Measurements from ENCODE around the gene PKNOX2.

Gene PKNOX2

DNA sequence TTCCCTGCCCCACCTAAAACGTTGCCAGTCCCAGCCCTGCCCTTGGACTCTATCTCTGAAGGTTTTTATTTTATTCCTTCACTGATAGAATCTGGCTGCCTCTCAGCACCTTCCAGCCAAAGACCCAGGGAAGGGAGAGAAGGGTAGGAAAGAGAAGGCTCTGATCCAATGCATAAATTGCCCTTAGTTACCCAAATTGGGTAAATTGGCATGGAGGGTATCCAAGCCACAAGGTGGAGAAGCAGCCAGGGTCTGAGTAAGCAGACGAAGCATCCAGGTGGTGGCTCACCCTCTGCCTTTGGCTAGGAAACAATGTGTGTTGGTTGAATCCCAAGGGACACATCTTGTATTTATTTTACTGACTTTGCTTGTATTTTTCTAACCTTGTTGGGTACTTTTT lies 242.5 kb downstream of the PKNOX2 start:
- no peak for DNase-seq (ENCODE audit: low read depth in 2 of 2)

DNA sequence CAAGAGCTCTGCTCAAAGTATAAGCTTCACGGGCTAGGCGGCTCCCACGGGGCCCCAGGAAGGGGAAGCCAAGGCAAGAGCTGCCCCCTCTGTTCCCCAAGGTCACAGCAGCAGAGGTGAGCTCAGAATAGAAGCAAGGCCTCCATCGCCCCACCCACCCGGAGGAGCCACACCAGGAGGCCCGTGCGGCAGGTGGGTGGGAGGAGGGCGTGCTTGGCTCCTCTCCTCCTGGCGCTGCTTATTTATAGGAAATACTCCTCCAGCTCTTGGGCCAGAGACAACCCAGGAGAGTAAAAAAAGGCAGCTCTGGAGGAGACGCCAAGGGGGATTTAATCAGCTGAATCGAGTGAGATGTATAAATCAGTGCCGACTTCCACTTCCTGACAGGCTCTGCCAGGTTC lies 243.8 kb downstream of the PKNOX2 start:
- DNase-seq (ENCODE audit: low read depth in 2 of 2), result no peak

DNA sequence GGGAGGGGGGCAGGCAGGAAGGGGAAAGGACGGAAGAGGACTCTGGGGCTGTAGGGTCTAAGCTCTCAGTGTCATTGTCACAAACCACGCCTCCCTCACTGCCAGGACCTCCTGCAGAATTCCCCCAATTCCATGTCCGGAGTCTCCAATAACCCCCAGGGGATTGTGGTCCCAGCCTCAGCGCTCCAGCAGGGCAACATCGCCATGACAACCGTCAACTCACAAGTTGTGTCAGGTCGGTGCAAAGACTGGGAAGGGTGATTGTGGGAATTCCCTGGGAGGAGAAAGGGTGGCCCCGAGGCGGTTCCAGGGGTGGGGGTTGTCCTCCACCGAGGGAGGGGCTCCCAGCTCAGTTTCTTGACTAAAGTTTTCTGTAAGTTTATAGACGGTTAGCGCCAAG lies 245.5 kb downstream of the PKNOX2 start:
- no peak for DNase-seq (ENCODE audit: low read depth in 2 of 2)

DNA sequence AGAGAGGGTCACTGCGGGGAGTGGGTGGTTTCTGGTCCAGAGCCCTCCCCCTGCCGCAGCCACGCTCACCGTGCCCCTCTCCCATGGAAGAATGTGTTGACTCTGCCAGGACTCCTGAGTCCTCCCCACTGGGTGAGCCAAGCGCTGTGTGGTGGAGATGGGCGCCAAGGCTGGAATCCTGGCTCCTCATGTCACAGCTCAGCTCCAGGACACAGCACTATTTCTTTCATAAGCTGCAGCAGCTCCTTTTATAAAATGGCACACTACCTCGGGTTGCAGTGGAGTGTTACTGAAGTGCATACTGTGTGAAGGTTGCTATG lies 247.6 kb downstream of the PKNOX2 start:
- DNase-seq (ENCODE audit: low read depth in 2 of 2), result no peak

DNA sequence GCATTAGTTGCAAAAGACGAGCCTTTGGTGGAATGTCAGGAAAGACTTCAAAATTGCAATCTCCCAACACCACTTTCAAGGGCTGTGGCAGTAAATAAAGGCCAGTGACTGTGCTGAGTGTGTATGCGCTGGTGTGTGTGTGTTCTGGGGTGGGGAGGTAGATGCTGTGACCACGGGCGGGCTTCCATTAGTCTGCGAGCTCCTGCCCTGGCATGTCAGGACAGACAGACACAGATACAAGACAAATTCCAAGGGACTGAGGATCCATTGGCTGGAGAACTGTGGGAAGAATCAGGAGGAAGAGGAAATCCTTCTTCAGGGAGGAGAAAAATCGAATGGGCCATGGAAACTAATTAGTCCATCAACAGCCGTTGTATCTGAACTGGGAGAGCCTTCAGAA lies 248.0 kb downstream of the PKNOX2 start:
- DNase-seq (ENCODE audit: low read depth in 2 of 2), result no peak

DNA sequence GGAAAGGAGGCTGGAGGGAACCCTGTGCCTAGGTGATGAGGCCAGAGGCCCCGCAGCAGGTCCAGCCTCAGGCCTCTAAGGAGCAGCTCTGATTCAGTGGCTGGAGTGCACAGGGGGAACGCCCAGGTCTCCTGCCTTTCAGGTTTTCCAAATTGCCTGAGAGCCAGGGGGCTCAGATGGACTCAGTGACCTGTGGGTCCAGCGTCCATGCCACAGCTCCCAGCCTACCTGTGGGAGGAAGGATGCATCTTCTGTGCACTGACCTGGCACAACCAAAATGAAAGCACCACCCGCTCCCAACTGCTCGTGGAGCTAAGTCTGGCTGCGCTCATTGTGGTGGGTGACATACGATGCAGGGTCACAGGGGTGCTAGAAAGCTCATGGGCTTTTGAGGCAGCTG lies 248.7 kb downstream of the PKNOX2 start:
- no peak for DNase-seq (ENCODE audit: low read depth in 2 of 2)

DNA sequence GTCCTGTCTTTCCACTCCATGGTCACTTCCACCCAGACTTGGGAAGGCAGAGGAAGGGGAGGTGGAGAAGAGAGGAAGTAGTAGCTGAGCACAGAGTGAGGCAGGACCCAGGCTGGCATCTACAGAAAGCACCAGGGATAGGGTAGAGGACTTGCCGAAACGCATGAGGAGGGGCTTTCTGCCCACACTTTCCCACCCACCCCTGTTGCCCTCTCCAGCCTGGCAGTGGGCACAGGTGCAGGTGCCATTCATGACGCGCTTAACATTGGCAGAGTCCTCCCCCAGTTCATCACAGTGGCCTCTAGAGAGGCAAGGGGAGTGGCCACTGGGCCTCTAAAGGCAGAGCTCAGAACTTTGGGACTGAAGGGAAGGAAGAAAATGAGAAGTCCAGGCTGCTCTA lies 249.6 kb downstream of the PKNOX2 start:
- DNase-seq (ENCODE audit: low read depth in 2 of 2), result no peak

DNA sequence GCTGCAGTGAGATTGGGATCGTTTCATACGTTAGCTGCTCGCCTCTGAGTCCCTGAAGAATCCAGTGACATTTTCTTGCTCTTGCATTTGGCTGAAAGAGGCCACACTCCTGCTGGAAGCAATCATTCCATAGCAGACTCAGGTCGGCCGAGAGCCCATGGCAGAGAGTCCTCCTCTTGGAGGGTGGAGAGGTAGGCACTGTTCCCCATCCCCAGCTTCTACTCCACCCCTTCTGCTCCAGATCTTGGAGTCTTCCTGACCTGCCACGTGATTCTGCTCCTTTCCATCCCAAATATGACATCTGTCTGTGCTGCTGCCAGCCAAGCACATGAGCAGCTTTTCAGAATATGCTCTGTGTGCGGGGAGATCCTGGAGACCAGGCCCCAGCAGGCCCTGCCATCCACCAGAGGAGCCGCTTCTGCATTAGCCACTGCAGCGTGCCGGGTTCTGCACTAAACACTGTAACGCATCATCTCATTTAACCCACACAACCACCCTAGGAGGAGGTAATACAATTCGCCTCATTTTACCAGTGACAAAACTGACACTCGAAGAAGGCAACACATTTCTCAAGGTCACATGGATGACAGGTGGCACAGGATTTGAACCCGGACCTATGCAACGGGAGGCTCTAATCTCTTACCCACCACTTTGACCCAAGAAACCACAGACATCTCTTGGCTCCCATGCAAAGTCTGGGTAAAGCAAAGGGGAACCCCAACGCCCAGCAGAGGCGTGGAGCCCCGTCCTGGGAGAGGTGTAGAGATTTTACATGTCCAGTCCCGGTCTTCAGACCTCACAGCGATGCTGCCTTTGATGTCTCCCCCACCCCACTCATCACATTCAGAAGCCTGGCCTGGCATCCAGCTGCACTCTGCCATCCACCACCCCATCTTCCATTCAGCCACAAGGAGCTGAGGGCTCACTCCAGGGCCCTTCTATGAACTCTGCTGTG lies 252.7 kb downstream of the PKNOX2 start:
- no peak for DNase-seq (ENCODE audit: low read depth in 2 of 2)

DNA sequence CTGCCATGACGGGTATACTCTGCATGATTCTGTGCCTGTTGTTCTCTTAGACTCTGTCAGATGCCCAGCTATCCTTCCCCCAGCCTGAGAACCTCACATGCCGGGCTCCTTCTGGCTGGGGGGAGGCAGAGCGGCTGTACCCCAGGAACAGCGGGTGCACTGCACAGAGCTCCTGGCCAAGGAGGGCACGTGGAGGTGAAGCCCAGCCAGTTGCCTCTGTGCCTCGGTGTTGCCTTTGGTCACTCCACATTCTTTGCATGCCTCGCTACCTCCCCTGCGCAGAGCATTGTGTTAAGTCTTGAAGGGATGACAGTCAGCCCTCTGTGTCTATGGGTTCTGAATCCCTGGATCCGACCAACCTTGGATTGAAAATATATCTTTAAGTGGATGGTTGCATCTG lies 253.8 kb downstream of the PKNOX2 start:
- no peak for DNase-seq (ENCODE audit: low read depth in 2 of 2)

DNA sequence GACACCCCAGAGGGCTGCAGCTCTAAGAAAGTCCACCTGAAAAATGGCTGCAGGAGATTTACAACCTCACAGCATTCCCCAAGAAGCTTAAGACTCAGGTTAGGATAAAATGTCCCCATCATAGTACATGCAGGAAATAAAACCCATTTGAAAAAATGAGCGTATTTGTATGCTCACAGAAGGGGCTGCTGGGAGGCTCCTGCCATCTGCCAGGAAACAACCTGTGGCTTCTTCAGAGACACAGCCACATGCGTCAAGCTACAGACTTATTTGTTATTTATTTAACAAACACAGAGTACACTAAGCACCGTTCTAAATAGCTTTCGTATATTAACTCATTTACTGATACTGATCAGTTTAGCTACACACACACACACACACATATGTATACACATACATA lies 258.1 kb downstream of the PKNOX2 start:
- DNase-seq (ENCODE audit: low read depth in 2 of 2), result no peak

DNA sequence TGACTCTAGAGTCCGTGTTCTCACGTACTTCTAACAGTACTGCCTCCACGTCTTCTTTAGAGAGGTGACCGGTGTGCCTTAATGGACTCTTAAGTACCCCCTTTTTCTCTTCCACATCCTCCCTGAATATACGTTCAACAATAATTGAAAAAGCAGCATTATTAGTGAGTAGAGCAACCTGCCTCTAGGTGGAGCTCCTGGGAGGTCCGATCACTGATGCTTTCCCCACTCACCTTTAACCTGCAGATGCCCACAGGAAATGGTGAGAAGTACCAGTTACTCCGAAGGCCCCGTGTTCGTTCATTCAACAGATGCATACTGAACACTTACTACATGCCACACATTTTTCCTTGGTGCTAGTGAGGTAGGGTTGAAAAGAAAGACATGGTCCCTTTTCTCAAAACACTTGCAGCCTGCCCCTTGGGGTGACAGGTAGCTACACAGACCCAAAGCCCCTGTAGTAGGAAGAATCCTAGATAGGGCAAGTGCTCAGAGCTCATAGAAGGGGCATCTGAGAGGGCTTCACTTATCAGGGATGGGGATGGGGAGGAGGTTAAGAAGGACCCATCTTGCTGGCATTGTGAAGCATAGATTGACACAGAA lies 258.8 kb downstream of the PKNOX2 start:
- DNase-seq (ENCODE audit: low read depth in 2 of 2), result no peak

DNA sequence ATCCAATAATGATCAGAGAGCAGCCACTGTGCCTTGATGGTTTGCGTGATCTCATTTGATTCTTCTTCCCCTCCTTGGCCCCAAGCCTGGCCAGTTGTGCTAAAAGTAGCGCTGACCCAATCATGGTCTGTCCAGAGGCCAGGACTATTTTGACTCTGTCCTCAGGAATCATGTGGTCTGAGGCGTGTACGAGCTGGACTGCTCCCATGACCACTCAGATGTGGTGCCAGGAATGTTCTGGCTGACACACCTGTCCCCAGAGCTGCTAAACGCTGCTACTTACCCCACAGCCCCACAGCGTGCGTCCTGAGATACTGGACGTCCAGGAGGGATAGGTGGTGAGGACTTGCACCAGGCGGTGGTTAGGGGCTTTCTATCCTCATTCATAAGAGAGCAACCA lies 261.1 kb downstream of the PKNOX2 start:
- no peak for DNase-seq (ENCODE audit: low read depth in 2 of 2)

DNA sequence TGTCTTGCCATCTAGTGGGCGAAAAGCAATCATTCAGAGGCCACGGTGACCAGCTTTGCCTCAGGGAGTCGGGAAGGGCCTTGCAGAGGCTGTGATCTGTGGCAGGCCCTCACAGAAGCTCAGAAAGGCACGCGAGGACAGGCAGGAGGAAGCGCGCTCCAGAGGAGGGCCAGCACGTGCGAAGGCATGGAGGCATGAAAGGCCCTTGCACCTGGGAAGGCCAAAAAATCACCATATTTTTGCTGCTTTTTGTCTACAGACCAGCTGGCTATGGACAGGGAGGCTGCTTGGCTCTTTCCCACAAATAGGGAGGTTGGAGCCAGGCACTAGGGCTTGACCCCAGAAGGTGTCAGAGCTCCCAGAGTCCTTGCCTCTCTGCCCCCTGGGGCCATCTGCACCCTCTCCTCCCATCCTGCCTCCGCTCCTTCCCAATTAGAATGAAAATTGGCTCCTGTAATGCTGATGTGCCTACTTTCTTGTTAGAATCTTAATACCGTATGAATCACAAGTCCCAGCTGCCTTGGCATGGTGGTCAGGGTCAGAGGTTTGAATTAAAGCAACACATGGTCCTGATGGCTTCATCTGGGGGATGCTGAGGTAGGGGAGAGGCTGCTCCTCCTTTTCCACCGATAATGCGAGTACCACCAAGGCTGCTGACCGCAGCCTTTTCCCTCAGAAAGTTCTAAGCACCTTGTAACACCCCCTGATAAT lies 262.4 kb downstream of the PKNOX2 start:
- DNase-seq (ENCODE audit: low read depth in 2 of 2), result no peak

DNA sequence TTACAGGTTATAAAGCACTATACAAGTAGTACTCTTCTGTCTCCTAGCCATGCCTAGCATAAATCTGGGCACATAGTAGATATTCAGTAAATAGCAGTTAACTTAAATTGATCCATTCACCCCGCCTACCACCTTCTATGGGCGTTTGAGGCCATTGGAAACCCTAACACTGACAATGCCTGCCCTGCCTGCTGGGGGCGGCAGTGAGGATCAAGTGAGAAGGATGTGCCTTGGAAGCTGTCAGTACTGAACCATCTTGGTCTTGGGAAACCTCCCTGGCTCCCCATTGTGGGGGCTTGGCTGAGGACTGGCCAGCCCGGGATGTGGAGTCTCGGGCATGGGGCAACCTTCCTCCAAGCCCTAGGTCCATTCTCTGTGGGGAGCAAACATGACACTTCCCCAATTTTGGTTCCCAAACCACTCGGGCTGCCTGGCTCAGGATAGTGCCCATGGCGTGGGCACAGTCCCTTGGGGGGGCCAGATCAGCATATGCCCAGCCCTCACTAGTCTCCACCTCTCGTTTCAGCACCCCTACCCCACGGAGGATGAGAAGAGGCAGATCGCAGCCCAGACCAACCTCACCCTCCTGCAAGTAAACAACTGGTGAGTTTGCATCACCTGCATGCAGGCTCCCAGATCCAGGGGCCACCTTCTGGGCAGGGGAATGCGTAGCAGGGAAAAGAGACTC lies 264.1 kb downstream of the PKNOX2 start:
- DNase-seq (ENCODE audit: low read depth in 2 of 2), result no peak

DNA sequence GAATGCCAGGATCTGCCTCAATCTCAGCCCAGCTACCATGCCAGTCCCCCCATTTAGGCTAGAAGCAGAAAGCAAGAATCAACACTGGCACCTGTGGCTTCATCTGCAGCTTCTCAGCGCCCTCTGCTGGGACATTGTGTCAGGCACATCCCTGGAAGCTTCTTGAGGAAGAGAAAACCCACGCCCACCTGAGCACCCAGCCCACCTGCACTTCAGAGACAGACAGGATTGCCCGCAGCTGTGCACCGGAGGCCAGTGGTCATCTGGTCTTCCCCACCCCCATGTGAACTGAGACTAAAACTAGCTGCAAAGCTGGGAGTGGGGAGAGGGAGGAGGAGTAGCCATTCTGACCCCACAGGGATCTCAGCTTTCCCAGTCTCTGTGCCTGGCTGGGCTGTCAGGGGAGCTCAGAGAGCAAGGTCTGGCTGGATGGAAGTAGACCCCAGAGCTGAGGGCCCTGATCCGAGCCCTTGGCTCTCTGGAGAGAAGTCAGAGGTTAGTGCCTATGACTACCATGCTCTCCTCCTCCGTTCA lies 264.7 kb downstream of the PKNOX2 start:
- DNase-seq (ENCODE audit: low read depth in 2 of 2), result peak; percentile 30 to 44

DNA sequence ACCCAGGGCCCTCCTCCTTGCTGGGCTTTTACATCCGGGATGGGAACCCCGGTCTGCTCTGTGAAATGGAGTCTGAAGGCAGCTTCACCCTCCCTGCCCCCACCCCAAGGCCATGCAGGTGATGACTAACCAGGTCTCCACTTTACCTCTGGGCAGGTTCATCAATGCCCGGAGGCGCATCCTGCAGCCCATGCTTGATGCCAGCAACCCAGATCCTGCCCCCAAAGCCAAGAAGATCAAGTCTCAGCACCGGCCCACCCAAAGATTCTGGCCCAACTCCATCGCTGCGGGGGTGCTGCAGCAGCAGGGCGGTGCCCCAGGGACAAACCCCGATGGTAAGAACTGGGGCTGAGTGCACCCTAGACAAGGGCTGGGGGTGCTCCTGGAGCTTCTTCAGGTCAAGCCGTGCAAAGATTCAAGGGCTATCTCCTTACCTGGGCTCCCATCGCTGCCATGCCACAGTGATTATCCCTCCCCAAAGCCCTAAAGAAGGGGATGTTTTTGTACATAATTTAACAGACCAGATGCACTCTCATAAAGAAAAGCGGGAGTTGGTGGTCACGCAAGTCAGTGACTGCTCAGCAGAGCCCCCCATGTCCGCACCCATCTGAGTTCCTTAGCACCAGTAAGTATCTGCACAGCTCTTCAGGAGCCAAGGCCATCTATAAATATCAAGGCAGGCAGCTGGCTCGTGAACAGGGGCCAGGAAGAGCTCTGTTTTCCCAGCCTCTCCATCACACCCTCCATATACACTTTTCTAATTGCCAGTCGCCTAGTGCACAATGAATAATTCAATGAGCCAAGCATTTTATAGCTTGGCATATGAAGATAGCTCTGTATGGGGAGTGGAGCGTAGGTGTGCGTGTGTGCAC lies 265.5 kb downstream of the PKNOX2 start:
- no peak for DNase-seq (ENCODE audit: low read depth in 2 of 2)

DNA sequence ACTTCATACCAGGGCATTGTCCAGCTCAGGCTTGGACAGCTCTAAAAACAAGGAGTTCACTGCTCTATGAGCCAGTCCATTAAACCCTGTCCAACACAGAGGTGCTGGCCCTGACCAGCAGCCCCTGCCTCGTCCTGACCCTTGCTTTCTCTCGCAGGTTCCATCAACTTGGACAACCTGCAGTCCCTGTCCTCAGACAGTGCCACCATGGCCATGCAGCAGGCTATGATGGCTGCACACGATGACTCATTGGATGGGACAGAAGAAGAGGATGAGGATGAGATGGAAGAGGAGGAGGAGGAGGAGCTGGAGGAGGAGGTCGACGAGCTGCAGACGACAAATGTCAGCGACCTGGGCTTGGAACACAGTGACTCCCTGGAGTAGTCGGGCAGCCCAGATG lies 266.5 kb downstream of the PKNOX2 start:
- DNase-seq (ENCODE audit: low read depth in 2 of 2), result no peak

DNA sequence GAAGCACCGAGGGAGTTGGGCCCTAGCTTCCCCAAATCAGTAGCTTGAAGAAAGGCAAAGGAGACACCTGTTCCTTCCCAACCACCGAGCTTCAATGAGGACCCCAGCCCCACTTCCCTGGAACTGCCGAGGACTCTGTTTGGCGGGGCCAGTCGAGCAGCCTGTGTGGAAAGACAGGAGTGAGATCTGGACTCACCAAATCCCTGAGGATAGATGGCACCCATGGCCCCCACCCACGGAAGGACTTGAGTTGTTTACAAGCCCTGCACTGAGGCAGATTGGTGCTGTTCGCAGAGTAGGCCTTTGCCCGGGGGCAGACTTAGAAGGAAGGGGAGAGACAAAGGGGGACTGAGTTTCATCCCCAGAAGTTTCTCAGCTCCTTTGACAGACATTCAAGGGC lies 266.9 kb downstream of the PKNOX2 start:
- DNase-seq (ENCODE audit: low read depth in 2 of 2), result no peak

DNA sequence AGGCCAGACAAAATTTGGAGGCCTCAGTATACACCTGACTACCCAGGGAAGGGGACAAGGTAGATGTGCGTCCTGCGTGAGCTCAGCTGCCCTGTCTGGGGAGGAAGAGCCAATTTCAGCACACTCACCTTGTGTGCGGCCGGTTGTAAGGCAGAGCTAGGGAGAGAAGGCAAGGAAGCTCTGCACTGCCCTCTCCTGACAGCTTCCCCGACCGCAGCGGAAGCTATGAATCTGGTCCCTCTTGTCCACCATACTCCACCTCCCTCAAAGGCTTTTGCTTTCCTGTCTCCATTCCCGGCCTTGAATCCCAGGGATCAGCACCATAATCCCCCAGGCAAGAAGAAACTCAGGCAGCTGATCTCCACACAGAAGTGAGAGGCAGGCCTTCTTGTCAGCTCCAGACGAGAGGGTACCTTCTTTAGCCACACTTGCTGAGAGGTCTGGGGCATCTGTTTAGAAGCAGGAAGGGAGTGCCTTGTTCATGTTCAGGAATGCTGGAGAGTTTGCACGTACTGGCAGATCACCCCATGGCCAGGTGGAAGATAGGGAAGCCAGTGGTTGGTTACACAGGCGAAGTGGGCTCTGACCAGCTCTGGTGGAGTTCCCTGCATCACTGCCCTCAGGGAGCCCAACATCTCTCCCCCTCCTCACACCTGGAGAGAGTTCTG lies 269.0 kb downstream of the PKNOX2 start:
- DNase-seq (ENCODE audit: low read depth in 2 of 2), result no peak

DNA sequence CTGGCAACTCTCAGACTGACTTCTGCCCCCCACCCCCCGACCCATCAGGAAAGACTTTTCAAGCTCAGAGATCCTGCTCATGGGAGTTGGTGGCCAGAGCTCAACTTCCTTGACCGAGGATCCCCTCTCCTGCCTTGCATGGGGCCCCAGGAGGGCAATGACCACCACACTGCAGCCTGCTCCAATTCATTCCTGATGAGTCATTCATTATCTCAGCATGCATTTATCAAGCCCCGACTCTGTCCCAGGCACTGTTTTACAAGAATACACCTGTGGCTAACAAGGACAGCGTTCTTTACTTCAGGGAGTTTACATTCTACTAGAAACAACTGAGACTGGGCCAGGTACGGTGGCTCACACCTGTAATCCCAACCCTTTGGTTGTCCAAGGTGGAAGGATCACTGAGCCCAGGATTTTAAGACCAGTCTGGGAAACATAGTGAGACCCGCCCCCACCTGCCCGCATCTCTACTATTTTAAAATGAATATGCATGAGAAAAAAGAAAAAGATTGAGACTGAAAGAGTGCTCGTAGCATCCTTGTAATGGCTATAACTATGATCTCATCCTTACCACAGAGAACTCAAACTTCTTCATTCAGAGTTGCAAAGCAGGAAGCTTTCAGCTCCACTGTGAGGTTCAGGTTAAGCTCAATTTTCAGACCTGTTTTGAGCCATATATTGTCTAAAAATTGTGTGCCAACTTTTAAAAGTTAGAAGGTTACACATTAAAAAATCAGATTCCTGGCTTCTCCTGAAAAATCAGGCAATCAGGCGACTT lies 271.1 kb downstream of the PKNOX2 start:
- DNase-seq (ENCODE audit: low read depth in 2 of 2), result no peak

Measured in stimulated activated CD8-positive, alpha-beta memory T cell treated with anti-CD3 and anti-CD28 coated beads, Interleukin-2, amount 100 ng/mL, for 48 hours (primary cell).